Endothelial cell of umbilical vein (primary cell): Measurements from ENCODE around the gene CELSR2.

ENCODE experiments used
- EZH2 ChIP-seq: IDR thresholded peaks from 2 replicates; pipeline ENCODE4 v1.6.1; 2012; ENCODE audit warnings: borderline replicate concordance, low read depth, mild to moderate bottlenecking, moderate library complexity, low read length, inconsistent platforms; ENCODE audit not compliant: severe bottlenecking
- FOS ChIP-seq: IDR thresholded peaks from 2 replicates; pipeline ENCODE4 v1.6.1; 2011; ENCODE audit warnings: mild to moderate bottlenecking, low read length, moderate library complexity, borderline replicate concordance; ENCODE audit not compliant: insufficient read depth
- GATA2 ChIP-seq: IDR thresholded peaks from 2 replicates; pipeline ENCODE4 v1.7.0; 2011; ENCODE audit warnings: low read depth, mild to moderate bottlenecking, moderate library complexity, mixed read lengths, low read length; ENCODE audit not compliant: insufficient read length, insufficient read depth
- POLR2A ChIP-seq: IDR thresholded peaks from 2 replicates; pipeline ENCODE4 v1.6.1; 2012; ENCODE audit warnings: low read depth, mild to moderate bottlenecking, control low read depth, low read length
- POLR2AphosphoS5 ChIP-seq: IDR thresholded peaks from 2 replicates; pipeline ENCODE4 v1.6.1; 2012; ENCODE audit warnings: low read depth, mild to moderate bottlenecking, control low read depth, low read length, moderate library complexity; ENCODE audit not compliant: insufficient read depth
- TF ChIP-seq, protein P1 (sequence below), 2 donors: IDR thresholded peaks; 1 replicate in 1 of 2; 2 replicates in 1 of 2; pipeline ENCODE4 v1.5.1; 2011; ENCODE audit warnings: low read length in 2 of 2, mild to moderate bottlenecking in 2 of 2, moderate library complexity in 2 of 2, control low read depth in 1 of 2, inconsistent platforms in 1 of 2, low read depth in 1 of 2; ENCODE audit not compliant: insufficient read depth in 1 of 2; ENCODE audit errors: extremely low read depth in 1 of 2

DNA sequence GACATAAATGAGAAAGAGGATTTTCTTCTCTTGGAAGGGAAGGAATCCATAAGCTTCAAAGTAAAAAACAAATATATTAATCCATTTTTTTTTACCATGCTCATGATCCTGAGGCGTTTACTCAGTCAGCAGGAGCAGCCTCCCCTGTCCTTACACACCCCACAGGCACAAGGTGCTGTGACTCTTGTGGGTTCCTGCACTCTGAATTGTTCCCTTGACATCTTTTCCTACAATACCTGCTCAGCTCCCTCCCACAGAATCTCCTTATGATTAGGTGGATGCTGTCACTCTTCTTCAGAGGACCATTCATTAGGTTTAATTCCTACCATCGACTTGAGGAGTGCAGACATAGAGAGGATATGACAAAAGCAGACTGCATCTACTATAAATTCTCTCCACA, 43.7 kb downstream of the CELSR2 start:
- TF ChIP-seq, protein P1, sequence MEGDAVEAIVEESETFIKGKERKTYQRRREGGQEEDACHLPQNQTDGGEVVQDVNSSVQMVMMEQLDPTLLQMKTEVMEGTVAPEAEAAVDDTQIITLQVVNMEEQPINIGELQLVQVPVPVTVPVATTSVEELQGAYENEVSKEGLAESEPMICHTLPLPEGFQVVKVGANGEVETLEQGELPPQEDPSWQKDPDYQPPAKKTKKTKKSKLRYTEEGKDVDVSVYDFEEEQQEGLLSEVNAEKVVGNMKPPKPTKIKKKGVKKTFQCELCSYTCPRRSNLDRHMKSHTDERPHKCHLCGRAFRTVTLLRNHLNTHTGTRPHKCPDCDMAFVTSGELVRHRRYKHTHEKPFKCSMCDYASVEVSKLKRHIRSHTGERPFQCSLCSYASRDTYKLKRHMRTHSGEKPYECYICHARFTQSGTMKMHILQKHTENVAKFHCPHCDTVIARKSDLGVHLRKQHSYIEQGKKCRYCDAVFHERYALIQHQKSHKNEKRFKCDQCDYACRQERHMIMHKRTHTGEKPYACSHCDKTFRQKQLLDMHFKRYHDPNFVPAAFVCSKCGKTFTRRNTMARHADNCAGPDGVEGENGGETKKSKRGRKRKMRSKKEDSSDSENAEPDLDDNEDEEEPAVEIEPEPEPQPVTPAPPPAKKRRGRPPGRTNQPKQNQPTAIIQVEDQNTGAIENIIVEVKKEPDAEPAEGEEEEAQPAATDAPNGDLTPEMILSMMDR (IDR thresholded peaks at IDR 0.05; ENCODE audit: extremely low read depth in 1 of 2, insufficient read depth in 1 of 2, low read depth in 1 of 2, low read length in 2 of 2) = no peak
- no peak for TF ChIP-seq POLR2A
- TF ChIP-seq POLR2AphosphoS5 = no peak
- no peak for TF ChIP-seq GATA2
- no peak for TF ChIP-seq EZH2
- TF ChIP-seq FOS = no peak
